Cortex of kidney (tissue), 1 donor: Measurements from ENCODE around the gene LRRC56.

Experiments used
- DNase-seq: peaks from one replicate; lab custom pipeline; 2025; lab: John Stamatoyannopoulos, UW

Gene LRRC56

DNA sequence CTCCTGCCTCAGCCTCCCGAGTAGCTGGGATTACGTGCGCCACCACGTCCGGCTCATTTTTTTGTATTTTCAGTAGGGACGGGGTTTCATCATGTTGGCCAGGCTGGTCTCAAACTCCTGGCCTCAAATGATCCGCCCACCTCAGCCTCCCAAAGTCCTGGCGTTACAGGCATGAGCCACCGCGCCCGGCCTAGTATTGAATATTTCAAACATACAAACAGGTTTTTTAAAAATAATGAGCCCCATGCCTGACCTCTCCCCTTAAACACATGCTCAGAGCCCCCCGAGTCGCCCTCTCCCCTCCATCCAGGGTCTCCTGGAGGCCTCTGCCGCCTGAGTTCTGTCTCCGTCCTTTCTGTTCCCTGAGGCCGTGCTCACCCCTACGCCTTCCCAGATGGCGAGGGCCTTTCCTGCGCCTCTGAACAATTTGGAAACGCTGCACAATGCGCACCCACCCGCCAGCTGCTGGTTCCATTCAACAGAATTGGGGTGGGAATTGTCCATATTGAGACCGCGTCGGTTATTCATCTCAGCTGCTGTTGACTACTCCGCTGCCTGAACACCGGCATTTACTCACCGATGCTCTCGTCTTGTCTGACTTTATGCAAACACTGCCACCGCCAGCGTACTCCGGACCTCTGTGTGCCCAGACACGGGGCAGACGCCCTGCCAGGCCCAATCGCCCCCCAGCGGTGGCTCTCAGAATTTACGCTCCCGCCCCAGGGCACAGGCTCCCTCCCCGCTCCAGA, 16.7 kb upstream of the LRRC56 start:
- DNase-seq: no peak

DNA sequence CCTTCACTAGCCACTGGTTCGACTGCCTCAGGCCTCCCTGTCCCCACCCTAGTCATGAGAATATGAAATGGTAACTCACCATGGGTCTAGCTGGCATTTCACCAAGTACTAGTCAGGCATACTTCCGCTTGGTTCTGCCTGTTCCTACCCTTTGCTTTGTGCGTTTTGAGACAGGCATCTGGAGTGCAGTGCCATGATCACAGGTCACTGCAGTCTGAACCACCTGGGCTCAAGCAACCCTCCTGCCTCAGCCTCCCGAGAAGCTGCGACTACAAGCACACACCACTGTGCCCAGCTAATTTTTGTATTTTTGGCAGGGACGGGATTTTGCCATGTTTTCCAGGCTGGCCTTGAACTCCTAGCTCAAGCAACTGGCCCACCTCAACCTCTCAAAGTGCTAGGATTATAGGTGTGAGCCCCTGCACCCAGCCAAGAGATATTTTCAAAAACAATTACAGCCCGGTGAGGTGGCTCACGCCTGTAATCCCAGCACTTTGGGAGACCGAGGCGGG, 16.1 kb upstream of the LRRC56 start:
- no peak for DNase-seq

DNA sequence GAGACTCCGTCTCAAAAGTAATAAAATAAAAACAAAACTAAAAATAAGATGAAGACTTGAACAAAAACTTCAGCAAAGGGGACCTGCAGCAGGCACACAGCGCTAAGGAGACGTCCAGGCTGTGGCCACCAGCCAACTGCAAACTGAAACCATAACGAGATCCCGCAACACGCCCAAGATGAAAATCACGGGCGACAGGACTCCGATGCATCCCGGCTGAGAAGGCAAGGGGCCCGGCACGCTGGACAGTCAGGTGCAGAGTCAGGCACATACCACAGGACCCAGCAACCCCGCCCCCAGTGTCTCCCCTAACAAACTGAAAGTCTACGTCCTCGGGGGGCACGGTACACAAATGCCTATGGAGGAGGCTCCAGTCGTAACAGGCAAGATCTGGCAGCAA, 11.1 kb upstream of the LRRC56 start:
- no peak for DNase-seq

DNA sequence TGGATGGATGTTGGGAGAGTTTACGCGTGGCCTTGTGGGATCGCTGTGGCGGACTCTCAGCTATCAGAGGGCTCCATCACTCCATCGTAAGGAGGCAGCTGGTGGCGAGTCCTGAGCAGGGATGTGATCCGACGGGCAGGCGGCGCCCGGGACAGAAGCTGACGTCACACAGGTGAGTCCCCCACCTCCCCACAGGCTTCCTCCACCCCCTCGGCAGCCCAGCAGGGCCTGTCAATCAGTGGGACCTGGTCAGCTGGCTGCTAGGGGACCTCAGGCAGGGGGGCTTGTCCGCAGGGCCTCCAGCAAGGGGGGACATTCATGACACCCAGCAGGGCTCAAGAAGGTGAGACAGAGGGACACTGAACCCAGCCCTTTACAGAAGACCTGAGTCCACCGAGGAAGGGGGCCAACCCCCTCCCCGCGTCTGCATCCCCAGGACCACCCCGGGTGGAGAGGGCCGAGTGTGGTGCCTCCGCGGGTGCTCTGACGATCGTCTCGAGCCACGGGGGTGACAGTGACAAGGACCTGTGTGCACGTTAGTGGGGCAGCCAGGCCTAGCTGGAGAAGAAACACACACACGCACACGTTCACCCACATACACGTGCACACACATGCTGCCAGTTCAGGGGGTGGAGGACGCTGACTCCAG, 9.0 kb upstream of the LRRC56 start:
- DNase-seq: no peak

DNA sequence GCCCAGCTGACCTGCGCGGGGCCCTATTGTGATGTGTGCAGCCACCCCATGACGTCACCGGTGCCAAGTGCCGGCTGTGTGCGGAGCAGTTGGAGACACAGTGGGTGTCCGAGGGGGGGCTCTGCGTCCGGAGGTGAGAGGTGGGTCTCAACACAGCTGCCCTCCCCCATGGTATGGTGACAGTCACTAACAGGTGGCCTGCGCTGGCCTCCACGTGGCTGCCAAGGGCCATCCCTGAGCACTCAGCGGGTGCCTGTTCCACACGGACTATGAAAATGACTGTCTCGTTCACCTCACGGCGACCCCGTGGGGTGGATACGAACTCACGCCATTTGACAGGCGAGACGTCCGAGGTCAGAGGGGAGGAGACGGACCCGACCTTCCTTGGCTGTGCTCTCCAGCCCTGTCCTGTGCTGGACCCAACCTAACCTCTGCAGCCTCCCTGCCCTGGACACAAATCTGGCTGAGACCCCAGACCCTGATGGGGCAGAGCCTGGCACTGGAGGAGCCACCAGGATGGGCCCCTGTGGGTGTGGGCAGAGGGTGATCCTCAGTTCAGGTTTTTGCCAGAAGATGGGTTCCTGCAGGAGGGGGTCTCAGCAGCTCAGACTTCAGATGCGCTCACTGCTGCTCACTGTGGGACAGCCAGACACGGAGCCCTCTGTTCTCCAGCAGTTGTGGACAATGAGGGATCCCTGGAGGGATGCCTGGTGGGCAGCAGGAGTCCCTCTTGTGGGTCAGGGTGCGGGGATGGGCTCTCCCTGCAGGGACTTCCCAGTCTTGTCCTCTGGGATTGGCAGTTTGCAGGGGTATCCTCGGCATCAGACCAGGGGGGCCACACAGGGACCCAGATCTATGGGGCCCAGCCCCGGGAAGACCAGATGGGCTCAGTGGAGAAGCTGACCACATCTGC, 8.3 kb upstream of the LRRC56 start:
- DNase-seq: no peak

DNA sequence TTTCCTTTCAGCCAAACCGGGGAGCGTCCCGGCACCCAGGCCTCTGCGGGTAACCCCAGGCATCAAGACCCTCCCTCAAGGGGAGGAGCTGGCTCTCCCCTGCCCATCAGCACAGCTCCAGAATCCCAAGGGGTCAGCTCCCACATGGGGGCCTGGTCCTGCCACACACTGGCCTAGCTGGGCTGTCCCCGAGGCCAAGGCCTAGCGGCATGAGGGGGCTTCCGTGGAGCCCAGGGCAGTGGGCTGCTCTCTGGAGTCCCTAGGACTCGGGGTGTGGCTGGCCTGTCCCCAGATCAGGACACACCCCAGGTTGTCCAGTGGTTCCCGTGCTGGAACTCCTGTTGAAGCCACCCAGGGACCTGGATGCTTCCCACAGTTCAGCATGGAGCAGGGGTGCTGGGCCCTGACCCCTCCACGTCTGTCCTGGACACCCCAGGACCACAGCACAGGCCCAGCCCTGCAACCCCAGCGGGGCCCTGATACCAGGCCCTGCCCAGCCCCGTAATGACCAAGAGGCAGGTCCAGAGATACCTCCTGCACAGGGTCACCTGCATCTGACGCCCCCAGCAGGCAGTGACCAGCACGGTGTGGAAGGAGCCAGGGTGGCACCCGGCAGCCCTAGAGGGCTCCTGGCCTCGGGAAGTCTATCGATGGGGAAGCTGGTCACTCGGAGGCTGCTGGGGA, 7.5 kb upstream of the LRRC56 start:
- no peak for DNase-seq

DNA sequence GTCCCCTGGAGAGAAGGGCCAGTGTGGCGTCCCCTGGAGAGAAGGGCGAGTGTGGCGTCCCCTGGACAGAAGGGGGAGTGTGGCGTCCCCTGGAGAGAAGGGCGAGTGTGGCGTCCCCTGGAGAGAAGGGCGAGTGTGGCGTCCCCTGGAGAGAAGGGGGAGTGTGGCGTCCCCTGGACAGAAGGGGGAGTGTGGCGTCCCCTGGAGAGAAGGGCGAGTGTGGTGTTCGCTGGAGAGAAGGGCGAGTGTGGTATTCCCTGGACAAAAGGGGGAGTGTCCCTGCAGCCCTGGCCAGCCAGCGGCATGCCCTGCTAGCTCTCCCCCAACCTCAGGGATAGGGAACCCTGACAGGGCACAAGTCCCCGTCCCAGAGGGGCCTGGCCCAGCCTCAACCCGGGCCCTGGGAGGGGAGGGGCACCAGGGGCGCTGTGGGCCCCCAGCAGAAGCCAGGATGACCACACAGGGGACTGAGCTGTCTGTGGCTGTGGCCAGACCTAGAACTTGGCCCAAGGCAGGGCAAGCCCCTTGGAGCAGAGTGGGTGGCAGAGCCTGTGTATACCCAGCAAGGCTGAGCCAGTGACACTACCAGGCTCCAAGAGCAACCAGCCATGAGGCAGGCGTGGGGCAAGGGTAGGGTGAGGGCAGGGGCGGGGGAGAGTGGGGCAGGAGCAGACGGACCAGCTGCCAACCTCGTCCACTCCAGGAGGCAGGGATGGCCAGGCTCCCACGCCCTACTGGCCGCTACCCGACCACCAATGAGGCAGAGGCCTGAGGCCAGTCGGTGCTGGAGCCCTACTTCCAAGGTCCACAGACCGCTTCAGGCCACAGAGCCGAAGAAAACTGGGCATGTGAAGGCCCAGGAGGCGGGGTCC, 6.1 kb upstream of the LRRC56 start:
- DNase-seq: no peak

DNA sequence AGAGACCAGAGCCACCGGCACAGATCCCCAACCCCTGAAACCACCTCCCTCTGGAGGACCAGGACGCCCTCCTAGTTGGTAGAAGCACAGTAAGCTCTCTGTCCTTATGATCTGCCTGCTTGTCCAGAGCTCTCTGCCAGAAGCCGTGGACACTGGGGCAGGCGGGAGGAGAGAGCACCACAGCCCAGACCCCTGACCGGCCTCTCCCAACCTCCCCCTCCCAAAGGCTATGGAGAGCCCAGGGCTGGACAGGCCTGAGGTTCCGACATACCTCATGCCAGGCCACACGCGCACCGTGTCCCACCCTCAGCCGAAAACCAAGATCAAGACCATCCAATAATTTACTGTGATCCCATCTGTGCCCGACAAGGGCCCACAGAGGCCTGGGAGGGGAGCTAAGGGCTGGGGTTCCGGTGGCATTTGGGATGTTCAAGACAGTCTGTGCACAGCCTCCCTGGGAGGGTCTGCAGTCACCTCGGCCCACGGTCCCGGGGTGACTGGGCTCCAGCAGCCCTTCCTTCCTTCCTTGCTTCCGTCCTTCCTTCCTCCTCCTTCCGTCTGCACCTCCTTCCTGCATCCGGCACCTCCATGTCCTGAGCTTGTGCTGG, 5.3 kb upstream of the LRRC56 start:
- DNase-seq: no peak

DNA sequence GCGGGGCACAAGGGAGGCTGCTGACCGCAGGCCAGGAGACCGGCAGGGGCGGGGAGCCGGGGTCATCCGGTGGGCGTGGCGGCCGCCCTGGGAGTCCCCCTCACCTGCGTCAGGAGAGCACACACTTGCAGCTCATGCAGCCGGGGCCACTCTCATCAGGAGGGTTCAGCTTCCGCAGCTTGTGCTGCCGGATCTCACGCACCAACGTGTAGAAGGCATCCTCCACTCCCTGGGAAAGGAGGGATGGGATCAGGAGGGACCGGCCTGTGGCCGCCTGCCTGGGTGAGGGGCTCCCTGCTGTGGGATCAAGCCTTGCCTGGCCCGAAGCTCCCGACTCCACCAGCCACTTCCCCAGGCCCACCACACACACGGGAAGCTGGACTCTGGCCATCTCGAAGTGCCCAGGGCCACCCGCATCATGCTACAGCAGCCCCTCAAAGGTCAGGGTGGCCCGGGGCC, 4.8 kb upstream of the LRRC56 start:
- DNase-seq: no peak

DNA sequence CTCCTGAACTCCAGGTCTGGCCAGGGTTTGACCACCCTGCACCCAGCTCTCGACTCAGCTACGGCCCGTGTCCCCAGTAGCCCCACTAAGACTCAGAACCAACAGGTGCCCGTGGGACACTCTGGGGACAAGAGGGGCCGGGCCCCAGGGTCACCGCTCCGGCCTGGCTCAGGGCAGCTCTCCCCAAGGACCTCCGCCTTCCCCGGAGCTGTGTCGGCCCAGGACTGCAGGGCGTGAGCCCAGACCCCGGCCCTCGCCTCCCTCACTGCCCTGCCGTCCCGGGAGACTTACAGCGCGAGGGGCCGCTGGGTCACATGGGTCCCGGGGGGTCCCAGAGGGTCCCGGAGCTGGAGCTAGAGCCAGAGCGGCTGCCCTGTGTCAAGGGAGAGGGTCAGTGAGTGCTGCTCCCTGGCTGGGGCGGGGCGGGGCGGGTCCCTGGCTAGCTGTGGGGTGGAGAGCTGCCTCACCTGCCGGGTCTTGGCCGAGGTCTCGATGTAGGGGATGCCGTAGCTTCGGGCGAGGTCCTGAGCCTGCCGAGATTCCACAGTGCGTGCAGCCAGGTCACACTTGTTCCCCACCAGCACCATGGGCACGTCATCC, 4.2 kb upstream of the LRRC56 start:
- no peak for DNase-seq

DNA sequence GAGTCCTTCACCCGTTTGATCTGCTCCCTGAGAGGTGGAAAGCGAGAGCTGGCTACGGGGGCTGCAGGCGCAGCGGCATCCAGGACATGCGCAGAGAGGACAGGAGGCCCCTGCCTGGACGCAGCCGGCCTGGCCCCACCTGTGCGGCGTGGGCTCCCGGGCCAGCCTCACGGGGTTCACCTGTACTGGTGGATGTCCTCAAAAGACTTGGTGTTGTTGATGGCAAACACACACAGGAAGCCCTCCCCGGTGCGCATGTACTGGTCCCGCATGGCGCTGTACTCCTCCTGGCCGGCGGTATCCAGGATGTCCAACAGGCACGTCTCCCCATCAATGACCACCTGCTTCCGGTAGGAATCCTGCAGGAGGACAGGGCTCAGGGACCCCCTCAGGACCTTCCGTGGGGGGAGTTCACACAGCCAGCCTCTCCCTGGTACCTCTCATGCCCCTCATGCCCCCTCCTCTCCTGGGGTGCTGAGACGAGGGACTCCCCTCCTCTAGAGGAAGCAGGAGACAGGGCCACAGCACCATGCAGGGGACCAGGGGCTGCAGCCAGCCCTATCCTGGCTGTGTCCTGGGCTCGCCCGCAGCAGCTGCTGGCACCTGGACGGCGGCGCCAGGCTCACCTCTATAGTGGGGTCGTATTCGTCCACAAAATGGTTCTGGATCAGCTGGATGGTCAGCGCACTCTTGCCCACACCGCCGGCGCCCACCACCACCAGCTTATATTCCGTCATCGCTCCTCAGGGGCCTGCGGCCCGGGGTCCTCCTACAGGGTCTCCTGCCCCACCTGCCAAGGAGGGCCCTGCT, 3.5 kb upstream of the LRRC56 start:
- DNase-seq: no peak

DNA sequence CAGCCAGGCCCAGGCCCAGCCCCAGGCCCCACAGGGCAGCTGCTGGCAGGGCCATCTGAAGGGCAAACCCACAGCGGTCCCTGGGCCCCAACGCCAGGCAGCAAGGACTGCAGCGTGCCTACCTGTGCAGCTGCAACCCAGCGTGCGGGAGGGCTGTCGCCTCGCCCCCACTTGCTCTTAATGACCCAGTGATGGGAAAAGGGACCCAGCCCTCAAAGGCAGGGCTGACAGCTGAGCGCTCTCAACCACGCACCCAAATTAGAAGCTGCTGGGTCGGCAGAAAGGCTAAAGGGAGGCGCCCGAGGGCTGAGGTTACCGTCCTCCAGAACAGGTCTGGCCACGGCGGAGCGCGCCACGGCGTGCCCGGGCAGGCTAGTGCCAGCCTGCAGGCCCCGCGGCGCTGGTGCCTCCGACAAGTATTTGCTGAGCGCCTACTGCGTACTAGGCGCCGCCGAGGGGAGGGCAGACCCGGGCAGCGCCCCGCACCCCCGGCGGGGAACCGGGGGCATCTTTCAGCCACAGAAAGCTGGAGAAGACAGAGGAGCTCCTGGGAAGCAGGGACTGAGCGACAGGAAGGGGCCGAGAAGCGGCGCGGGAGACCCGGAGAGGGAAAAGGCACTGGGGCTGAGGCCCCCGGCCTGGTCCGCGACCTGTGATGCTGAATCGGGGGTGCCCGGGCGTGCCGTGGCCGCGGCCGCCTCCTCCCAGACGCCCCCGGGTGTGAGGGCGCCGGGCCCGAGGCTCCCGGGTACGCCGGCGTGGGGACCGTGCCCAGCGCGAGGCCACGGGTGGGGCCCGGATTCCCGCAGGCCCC, 2.7 kb upstream of the LRRC56 start:
- DNase-seq: no peak

DNA sequence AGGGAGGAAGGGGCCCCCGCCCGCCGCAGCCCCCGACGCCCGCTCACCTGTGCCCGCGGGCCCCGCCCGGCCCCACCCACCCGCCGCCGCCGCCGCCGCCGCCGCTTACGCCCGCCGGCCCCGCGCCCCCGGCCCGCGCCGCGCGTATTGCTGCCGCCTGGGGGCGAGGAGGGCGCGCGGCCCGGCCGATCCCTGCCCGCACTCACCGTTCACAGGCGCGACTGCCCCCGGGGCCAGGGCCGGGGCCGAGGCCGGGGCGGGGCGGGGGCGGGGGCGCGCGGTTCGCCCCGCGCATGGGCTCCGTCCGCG, 2.2 kb upstream of the LRRC56 start:
- DNase-seq: no peak

DNA sequence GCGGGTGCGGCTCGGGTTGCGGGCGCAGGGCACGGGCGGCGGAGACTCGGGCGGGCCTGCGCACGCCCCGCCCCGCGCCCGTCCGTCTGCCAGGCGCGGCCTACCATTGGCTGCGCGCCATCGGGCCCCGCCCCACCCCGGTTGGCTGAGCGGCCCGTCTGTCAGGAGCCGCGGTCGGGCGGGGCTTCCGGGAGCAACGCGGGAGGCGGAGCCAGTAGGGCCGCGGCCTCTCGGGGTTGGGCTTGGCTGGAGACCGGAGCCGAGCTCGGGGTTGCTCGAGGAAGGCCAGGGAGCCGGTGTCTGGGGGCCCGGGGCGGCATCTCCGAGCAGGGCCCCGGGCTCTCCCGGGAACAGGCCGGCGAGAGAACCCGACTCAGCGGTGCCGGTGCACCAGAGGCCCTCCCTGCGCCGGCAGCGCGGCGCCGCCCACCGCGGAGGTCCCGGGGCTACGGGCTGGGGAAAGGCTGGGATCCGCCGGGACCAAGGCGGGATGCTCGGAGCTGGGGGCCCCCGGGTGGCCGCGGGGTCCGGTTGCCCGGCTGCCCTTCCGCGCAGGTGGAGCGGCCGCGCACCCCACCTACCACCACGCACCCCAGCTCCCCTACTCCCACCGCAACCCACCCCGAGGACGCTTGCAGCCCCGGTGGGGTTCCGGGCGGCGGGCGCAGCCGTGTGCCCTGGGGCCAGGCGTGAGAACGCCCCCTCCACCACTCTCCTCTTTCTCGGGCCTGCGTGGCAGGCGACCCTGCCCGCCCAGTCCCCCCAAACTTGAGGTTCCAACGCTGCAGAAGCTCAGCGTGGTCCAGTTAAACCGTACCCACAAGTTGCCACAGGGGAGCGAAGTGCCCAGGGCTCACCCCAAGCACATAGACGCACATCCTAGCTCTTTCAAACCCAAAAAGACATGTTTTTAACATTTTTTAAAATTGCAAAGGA, 1.5 kb upstream of the LRRC56 start, which contains the start of gene HRAS:
TSS of gene HRAS (minus strand) at position 58 of the 936 bp plus-strand sequence.
- DNase-seq: no peak

DNA sequence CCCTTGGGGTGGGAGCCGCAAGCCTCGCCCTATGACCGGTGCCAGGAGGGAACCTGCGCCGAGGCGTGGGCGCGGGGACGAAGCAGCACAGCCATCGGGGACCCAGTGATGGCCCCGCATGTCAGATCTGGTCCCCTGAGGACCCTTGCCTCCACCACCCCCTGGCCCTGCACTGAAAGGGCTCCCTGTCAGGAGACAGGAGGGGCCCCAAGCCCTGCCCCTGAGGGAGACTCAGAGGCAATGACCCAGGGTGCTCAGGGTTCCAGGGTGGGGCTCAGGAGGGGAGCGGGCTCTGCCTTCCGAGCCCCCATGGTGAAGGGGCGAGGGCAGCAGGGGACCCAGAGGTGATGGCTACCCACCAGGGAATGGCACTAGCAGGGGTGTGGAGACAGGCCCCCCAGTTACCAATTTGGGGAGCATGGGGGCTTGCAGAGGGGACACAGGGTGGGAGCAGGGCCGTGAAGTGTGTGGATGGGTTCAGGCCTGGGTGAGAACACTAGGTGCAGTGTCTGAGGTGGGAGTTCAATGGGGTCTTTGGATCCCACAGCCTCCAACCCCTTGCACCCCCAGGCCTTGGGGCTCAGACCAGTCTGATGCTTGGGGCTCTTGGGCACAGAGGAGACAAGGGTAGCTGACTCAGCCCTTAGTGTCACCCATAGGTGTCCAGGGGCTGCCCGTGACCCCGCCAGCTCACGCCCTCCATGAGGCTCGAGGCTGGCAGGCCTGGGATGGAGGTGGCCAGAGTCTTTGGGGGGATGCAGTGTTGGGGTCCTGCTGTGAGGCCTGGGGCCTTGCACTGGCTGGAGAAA, 499 bp downstream of the LRRC56 start:
- no peak for DNase-seq

DNA sequence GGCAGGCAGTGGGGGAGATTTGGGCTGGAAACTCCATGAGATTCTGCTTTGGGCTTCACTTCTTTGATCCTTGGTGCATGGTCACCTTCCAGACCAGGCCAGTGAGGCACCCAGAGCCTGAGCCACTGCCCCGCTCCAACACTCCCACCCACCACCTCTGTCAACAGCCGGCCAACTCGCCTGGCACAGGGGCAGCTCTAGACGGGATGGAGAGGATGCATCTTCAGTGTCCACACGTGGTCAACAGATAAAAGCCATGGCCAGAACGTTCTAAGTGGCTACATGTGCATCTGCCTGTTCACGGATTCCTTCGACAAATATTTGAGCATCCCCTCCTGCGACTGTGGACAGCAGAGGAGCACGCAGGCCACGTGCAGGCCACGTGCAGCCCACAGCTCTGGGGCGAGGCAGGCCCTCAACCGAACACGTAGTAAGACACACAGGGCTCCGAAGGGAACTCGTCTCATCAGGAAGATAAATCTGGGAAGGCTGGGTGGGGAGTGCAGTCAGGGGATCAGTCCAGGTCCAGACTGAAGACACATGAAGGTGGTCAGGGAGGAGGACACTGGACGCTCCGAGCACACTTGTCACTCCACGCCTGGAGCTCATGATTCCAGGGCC, 1.2 kb downstream of the LRRC56 start:
- no peak for DNase-seq
